ENCODE results near the gene SF3B6. TPM values are rescaled to one million over a fixed set of nuclear protein-coding genes. Genes with fewer than 3 reads are reported as not detected.
A peak's percentile ranks its signal among the peaks of the same experiment; 100 is the strongest.

SF3B6 gene
- total and polyA plus RNA-seq, 2 experiments from 2014 or later: 140 to 565 TPM

GRCh38 chr2:24117902-24118301 lies 41.8 kb upstream of the SF3B6 start:
- H3K36me3 Mint-ChIP-seq (ENCODE audit: low read depth): peaks cover 16% of the 10 kb centered on the region; the same call in 2 of the 3 replicates
- peaks cover 2% of the 10 kb centered on the region for H3K27me3 Mint-ChIP-seq (ENCODE audit: insufficient read depth, low read depth, poor library complexity)
- Histone ChIP-seq H3K4me2 (no peak overlapping the region), H3K79me2 (replicated peaks; ENCODE audit: insufficient read depth) (no peaks in the 10 kb centered on the region), H3K4me1 (ENCODE audit: insufficient read depth) (peaks cover 18% of the 10 kb centered on the region), H4K20me1 (replicated peaks; ENCODE audit: insufficient read depth) (no peaks in the 10 kb centered on the region), H3K27ac (ENCODE audit: low read depth) (no peak overlapping the region), H3K36me3 (ENCODE audit: insufficient read depth) (peaks cover 3% of the 10 kb centered on the region; the same call in 1 of the 2 replicates), H3K9me2 (ENCODE audit: insufficient read depth) (no peaks in the 10 kb centered on the region), H3K4me3 (no peak overlapping the region), H3F3A (replicated peaks; ENCODE audit: low read depth) (no peaks in the 10 kb centered on the region), H2AFZ (no peak overlapping the region), H3K27me3 (ENCODE audit: insufficient read depth) (no peaks in the 10 kb centered on the region)
- no peak overlapping the region for H3K27ac Mint-ChIP-seq
- no peak overlapping the region for H3K4me3 Mint-ChIP-seq
- peaks cover 22% of the 10 kb centered on the region for H3K9me3 Mint-ChIP-seq
- TF ChIP-seq EZH2phosphoT487 (IDR thresholded peaks at IDR 0.05; ENCODE audit: unreplicated experiment) (no peak), ZNF331 (CRISPR knock-in tag; IDR thresholded peaks at IDR 0.05; ENCODE audit: low read depth) (no peak), ETS1 (IDR thresholded peaks at IDR 0.05) (no peak), STAT1 (IDR thresholded peaks at IDR 0.05; ENCODE audit: unreplicated experiment) (no peak), CTCF (conservative IDR thresholded peaks at IDR 0.05; ENCODE audit: low read depth in 2 of 2) (no peak)
- no peak for ATAC-seq
- H3K4me1 Mint-ChIP-seq: peaks cover 18% of the 10 kb centered on the region
- DNase-seq (ENCODE audit: low spot score): no peak

GRCh38 chr2:24115057-24115456 lies 38.9 kb upstream of the SF3B6 start:
- H3F3A ChIP-seq (replicated peaks; ENCODE audit: low read depth): no peaks in the 10 kb centered on the region
- DNase-seq (ENCODE audit: low spot score) (peak; percentile 45), ATAC-seq (no peak)
- no peak overlapping the region for H2AFZ ChIP-seq
- H3K27me3 ChIP-seq (ENCODE audit: insufficient read depth): no peaks in the 10 kb centered on the region
- H3K4me1 ChIP-seq (ENCODE audit: insufficient read depth): no peaks in the 10 kb centered on the region
- H3K9me3 Mint-ChIP-seq: peaks cover 22% of the 10 kb centered on the region
- H3K27ac Mint-ChIP-seq: no peak overlapping the region
- no peak overlapping the region for H3K4me3 ChIP-seq
- H3K79me2 ChIP-seq (replicated peaks; ENCODE audit: insufficient read depth): no peaks in the 10 kb centered on the region
- H3K36me3 Mint-ChIP-seq (ENCODE audit: low read depth): peaks cover 16% of the 10 kb centered on the region; the same call in 2 of the 3 replicates
- H4K20me1 ChIP-seq (replicated peaks; ENCODE audit: insufficient read depth): no peaks in the 10 kb centered on the region
- no peak overlapping the region for H3K4me3 Mint-ChIP-seq
- no peak overlapping the region for H3K4me2 ChIP-seq
- H3K4me1 Mint-ChIP-seq: no peaks in the 10 kb centered on the region
- H3K27me3 Mint-ChIP-seq (ENCODE audit: insufficient read depth, low read depth, poor library complexity): no peaks in the 10 kb centered on the region
- peaks cover 3% of the 10 kb centered on the region; the same call in 1 of the 2 replicates for H3K36me3 ChIP-seq (ENCODE audit: insufficient read depth)
- TF ChIP-seq ZNF114 (CRISPR knock-in tag; IDR thresholded peaks at IDR 0.05) (no peak), POLR2AphosphoS5 (IDR thresholded peaks at IDR 0.05; ENCODE audit: low read depth) (no peak), NANOG (IDR thresholded peaks at IDR 0.05; ENCODE audit: borderline replicate concordance) (no peak), ZNF331 (CRISPR knock-in tag; IDR thresholded peaks at IDR 0.05; ENCODE audit: low read depth) (no peak), EZH2phosphoT487 (IDR thresholded peaks at IDR 0.05; ENCODE audit: unreplicated experiment) (no peak), CREB1 (CRISPR knock-in tag; IDR thresholded peaks at IDR 0.05; ENCODE audit: low read depth) (no peak), EZH2 (IDR thresholded peaks at IDR 0.05; ENCODE audit: low read depth, unreplicated experiment) (no peak), REST (IDR thresholded peaks at IDR 0.05; ENCODE audit: unreplicated experiment) (no peak), CTCF (conservative IDR thresholded peaks at IDR 0.05; ENCODE audit: low read depth in 2 of 2) (no peak)
- H3K9me2 ChIP-seq (ENCODE audit: insufficient read depth): no peaks in the 10 kb centered on the region
- no peak overlapping the region for H3K27ac ChIP-seq (ENCODE audit: low read depth)
